Peyer's patch (tissue), 4 donors: ENCODE results near the gene SLC22A23. TPM values are rescaled to one million over a fixed set of nuclear protein-coding genes. Genes with fewer than 3 reads are reported as not detected.
A peak's percentile ranks its signal among the peaks of the same experiment; 100 is the strongest.

Source experiments
- DNase-seq, 3 donors: peaks; one replicate each; pipeline ENCODE4 v3.0.0-alpha.2; 2017 to 2019
- H3K27ac ChIP-seq, 4 donors: fragments of 200-600 bp; sonication (generic); one replicate each; pipeline ENCODE4 v1.5.1; 2016 to 2019
- H3K27me3 ChIP-seq, 2 donors: fragments of 200-600 bp; sonication (generic); one replicate each; pipeline ENCODE4 v1.5.1; 2019
- H3K36me3 ChIP-seq, 3 donors: fragments of 200-600 bp; sonication (generic); one replicate each; pipeline ENCODE4 v1.5.1; 2016 to 2019
- H3K4me1 ChIP-seq, 4 donors: fragments of 200-600 bp; sonication (generic); one replicate each; pipeline ENCODE4 v1.5.1; 2016 to 2019
- H3K4me3 ChIP-seq, 4 donors: fragments of 200-600 bp; sonication (generic); 1 replicate in 3 of 4; 2 replicates in 1 of 4; pipeline ENCODE4 v1.5.1; 2016 to 2019; ENCODE audit warnings: mild to moderate bottlenecking in 1 of 4
- H3K9me3 ChIP-seq, 4 donors: fragments of 200-600 bp; sonication (generic); one replicate each; pipeline ENCODE4 v1.5.1; 2016 to 2019; ENCODE audit warnings: mild to moderate bottlenecking in 1 of 4
- CTCF ChIP-seq, 6 experiments: fragments of 450-650 bp in 4 of 6; fragments of 200-600 bp in 2 of 6; sonication (generic) in 1 of 6; IDR thresholded peaks; one replicate each; pipeline ENCODE4 v1.5.1; 2017 to 2019; ENCODE audit warnings: antibody characterized with exemption in 6 of 6, mild to moderate bottlenecking in 3 of 6, moderate library complexity in 1 of 6
- POLR2A ChIP-seq, 2 donors: fragments of 450-650 bp; IDR thresholded peaks; one replicate each; pipeline ENCODE4 v1.5.1; 2017; ENCODE audit warnings: antibody characterized with exemption in 2 of 2, mild to moderate bottlenecking in 2 of 2, moderate library complexity in 2 of 2
- total RNA-seq, 4 donors: library from RNA; depleted of rRNA; stranded (reverse); fragments of >200 nt; gene quantifications; one replicate each; pipeline ENCODE4 v1.1.0, GENCODE V29; 2016

Gene SLC22A23
- total RNA-seq, 4 donors from 2014 or later = 22.3 to 145 (median 91.6) TPM

- Histone ChIP-seq H3K4me1 (peaks cover 0 to 13% (median 0%) of the 10 kb centered on the region in 4 donors), H3K27ac (no peak overlapping the region), H3K4me3 (no peak overlapping the region), H3K36me3 (peaks cover 0 to 63% (median 0%) of the 10 kb centered on the region in 3 donors), H3K27me3 (no peaks in the 10 kb centered on the region), H3K9me3 (no peaks in the 10 kb centered on the region)
- no peak for DNase-seq
- TF ChIP-seq POLR2A (IDR thresholded peaks at IDR 0.05) (no peak), CTCF (IDR thresholded peaks at IDR 0.05) (no peak)
Measured at GRCh38 chr6:3272911-3273547, 183.8 kb downstream of the SLC22A23 start.

DNA sequence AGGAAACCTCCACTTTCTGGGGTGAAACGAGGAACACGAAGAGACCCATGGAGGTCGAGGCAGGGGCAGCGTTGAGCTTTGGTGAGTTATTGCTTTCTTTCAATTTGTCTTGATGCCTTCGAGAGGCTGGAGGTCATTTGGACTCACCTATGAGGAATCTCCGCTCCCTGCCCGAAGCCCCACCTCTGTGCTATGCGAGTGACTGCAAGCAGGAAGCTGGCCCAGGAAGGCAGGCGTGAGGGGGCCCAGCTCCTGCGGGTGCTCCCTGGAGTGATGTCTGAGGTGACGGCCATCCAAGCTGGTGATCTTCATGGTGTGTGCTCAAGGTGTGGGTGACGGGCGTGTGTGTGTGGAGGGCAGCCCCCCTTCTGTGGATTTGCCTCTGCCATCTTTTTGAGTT lies 185.1 kb downstream of the SLC22A23 start:
- Histone ChIP-seq H3K4me1 (peaks cover 0 to 13% (median 0%) of the 10 kb centered on the region in 4 donors), H3K36me3 (peaks cover 0 to 53% (median 0%) of the 10 kb centered on the region in 3 donors)

DNA sequence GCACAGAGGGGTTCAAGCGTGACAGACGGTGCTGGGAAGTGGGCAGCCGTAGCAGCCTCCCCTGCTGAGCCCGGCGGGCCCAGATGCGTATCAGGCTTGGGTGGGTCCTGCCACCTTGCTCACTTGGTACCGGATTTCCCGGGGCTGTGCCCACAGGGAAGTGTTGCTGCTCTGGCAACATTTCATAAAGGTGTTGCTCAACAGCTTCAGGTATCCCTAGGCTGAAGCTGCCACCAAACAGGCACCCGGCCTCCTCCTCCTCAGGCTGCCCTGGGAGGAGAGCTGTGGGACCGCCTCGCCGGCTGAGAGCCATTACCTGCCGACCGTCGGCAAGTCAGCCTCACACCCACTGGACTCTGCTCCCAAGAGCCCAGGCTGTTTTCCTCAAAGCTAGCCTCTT lies 186.6 kb downstream of the SLC22A23 start:
- Histone ChIP-seq H3K27me3 (no peaks in the 10 kb centered on the region), H3K4me3 (no peak overlapping the region), H3K4me1 (peaks cover 0 to 13% (median 0%) of the 10 kb centered on the region in 4 donors), H3K36me3 (peaks cover 0 to 51% (median 0%) of the 10 kb centered on the region in 3 donors), H3K9me3 (no peaks in the 10 kb centered on the region), H3K27ac (peak overlapping the region in 2 of 4 donors; percentile 23 to 81)
- TF ChIP-seq CTCF (IDR thresholded peaks at IDR 0.05) = no peak
- no peak for TF ChIP-seq POLR2A (IDR thresholded peaks at IDR 0.05)
- DNase-seq = peak in 2 of 3 donors; percentile 80 to 82

More for the DNA sequence above, 185.1 kb downstream of the SLC22A23 start:
- no peak overlapping the region for H3K4me3 ChIP-seq
- TF ChIP-seq CTCF (IDR thresholded peaks at IDR 0.05) (no peak), POLR2A (IDR thresholded peaks at IDR 0.05) (no peak)
- H3K9me3 ChIP-seq = no peaks in the 10 kb centered on the region
- no peak overlapping the region for H3K27ac ChIP-seq
- H3K27me3 ChIP-seq = no peaks in the 10 kb centered on the region
- no peak for DNase-seq

DNA sequence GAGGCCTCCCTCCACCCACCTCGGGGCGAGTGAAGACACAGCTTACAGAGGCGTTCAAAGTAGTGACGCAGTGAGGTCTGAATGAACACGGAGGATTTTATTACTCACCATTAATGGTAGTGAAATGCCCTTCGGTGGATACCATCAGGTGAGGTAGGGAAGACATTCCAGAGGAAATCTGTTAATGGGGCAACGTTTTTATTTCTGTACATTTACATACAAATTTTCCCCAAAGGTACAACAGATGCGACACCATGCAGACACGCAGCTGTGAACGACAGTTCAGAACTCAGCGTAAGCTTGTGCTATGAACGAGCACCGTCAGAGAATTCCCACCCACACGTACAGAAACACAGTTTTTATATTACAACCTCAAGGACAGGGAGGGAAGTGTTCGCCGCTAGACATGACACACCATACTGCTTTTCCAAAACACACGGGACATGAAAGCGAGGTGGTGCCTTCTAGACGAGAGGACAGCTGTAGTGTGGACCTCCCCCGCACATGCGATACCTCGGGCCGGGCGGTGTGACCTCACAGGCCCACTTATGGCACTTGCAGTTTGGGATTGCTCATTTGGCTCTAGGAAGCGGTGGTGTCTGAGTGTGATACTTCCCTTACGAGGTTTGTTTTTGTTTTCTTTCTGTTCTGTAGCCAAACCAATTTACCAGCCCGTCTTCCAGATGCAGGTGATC lies 187.4 kb downstream of the SLC22A23 start:
- no peak for DNase-seq
- TF ChIP-seq CTCF (IDR thresholded peaks at IDR 0.05) (no peak), POLR2A (IDR thresholded peaks at IDR 0.05) (no peak)
- no peak overlapping the region for H3K4me3 ChIP-seq
- peaks cover 0 to 50% (median 0%) of the 10 kb centered on the region in 3 donors for H3K36me3 ChIP-seq
- H3K9me3 ChIP-seq = no peaks in the 10 kb centered on the region
- H3K27me3 ChIP-seq = no peaks in the 10 kb centered on the region
- H3K4me1 ChIP-seq = peaks cover 0 to 13% (median 0%) of the 10 kb centered on the region in 4 donors
- peak overlapping the region in 1 of 4 donors; percentile 81 for H3K27ac ChIP-seq

DNA sequence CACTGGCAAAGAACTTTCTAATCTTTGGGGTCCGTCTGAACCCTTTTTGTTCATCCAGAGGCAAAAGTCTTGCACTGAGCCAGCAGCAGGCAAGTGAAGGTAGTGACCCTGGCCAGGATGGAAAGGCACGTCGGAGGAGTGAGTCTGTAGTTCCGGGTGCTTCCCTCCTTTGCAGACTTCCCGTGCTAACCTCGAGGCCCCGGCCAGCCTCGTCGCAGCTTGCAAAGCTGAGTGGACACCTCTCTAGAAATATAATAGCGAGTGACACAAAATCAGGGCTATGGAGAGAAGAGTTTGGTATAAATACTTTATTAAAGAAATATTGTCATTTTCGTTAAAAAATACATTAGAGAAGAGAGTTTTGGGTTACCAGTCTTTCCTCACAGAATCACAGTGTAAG lies 188.2 kb downstream of the SLC22A23 start:
- H3K36me3 ChIP-seq = peaks cover 0 to 57% (median 0%) of the 10 kb centered on the region in 3 donors
- no peaks in the 10 kb centered on the region for H3K9me3 ChIP-seq
- H3K27me3 ChIP-seq = no peaks in the 10 kb centered on the region
- H3K4me1 ChIP-seq = peaks cover 0 to 13% (median 0%) of the 10 kb centered on the region in 4 donors
- no peak for TF ChIP-seq POLR2A (IDR thresholded peaks at IDR 0.05)
- no peak for TF ChIP-seq CTCF (IDR thresholded peaks at IDR 0.05)
- H3K27ac ChIP-seq = no peak overlapping the region
- DNase-seq = no peak
- H3K4me3 ChIP-seq = no peak overlapping the region
